ENCODE data around the gene NCBP1.
A peak's percentile ranks its signal among the peaks of the same experiment; 100 is the strongest.

The NCBP1 gene

GRCh38 chr9:97704345-97704677, 70.7 kb downstream of the NCBP1 start:
- Histone ChIP-seq H3K27ac (no peak overlapping the region), H3K9me3 (no peaks in the 10 kb centered on the region), H3K4me3 (ENCODE audit: low read depth in 1 of 2, low read length in 1 of 2) (no peak overlapping the region), H3K36me3 (no peaks in the 10 kb centered on the region), H3K4me1 (ENCODE audit: control insufficient read depth in 1 of 2, insufficient read depth in 1 of 2, low read depth in 1 of 2, low read length in 1 of 2) (no peaks in the 10 kb centered on the region), H3K27me3 (peaks cover 88% of the 10 kb centered on the region)
- TF ChIP-seq CTCF (IDR thresholded peaks at IDR 0.05), result no peak

GRCh38 chr9:97704851-97705250, 71.2 kb downstream of the NCBP1 start:
- Histone ChIP-seq H3K4me1 (ENCODE audit: control insufficient read depth in 1 of 2, insufficient read depth in 1 of 2, low read depth in 1 of 2, low read length in 1 of 2) (no peaks in the 10 kb centered on the region), H3K27ac (no peak overlapping the region), H3K9me3 (no peaks in the 10 kb centered on the region), H3K36me3 (no peaks in the 10 kb centered on the region), H3K4me3 (ENCODE audit: low read depth in 1 of 2, low read length in 1 of 2) (no peak overlapping the region), H3K27me3 (peaks cover 93% of the 10 kb centered on the region)
- TF ChIP-seq CTCF (IDR thresholded peaks at IDR 0.05), result no peak

GRCh38 chr9:97705354-97705950, 71.8 kb downstream of the NCBP1 start:
- Histone ChIP-seq H3K4me3 (ENCODE audit: low read depth in 1 of 2, low read length in 1 of 2) (no peak overlapping the region), H3K4me1 (ENCODE audit: control insufficient read depth in 1 of 2, insufficient read depth in 1 of 2, low read depth in 1 of 2, low read length in 1 of 2) (no peaks in the 10 kb centered on the region), H3K27me3 (peaks cover 93% of the 10 kb centered on the region), H3K27ac (no peak overlapping the region), H3K9me3 (no peaks in the 10 kb centered on the region), H3K36me3 (no peaks in the 10 kb centered on the region)
- TF ChIP-seq CTCF (IDR thresholded peaks at IDR 0.05), result no peak

GRCh38 chr9:97706246-97706645, 72.6 kb downstream of the NCBP1 start:
- TF ChIP-seq CTCF (IDR thresholded peaks at IDR 0.05), result no peak
- no peak overlapping the region for H3K27ac ChIP-seq
- no peak overlapping the region for H3K4me3 ChIP-seq (ENCODE audit: low read depth in 1 of 2, low read length in 1 of 2)
- peaks cover 0 to 5% of the 10 kb centered on the region in 2 experiments for H3K4me1 ChIP-seq (ENCODE audit: control insufficient read depth in 1 of 2, insufficient read depth in 1 of 2, low read depth in 1 of 2, low read length in 1 of 2)
- H3K9me3 ChIP-seq, result no peaks in the 10 kb centered on the region
- no peaks in the 10 kb centered on the region for H3K36me3 ChIP-seq
- peaks cover 91% of the 10 kb centered on the region for H3K27me3 ChIP-seq

- H3K27me3 ChIP-seq, result peaks cover 91% of the 10 kb centered on the region
- peak; percentile 85 for TF ChIP-seq CTCF (IDR thresholded peaks at IDR 0.05)
These were observed 77.0 kb downstream of the NCBP1 start for GRCh38 chr9:97710356-97711222.

More at GRCh38 chr9:97710356-97711222, 77.0 kb downstream of the NCBP1 start:
- H3K27ac ChIP-seq, result no peak overlapping the region
- no peaks in the 10 kb centered on the region for H3K36me3 ChIP-seq
- H3K9me3 ChIP-seq, result no peaks in the 10 kb centered on the region
- H3K4me1 ChIP-seq (ENCODE audit: control insufficient read depth in 1 of 2, insufficient read depth in 1 of 2, low read depth in 1 of 2, low read length in 1 of 2), result peaks cover 0 to 5% of the 10 kb centered on the region in 2 experiments
- no peak overlapping the region for H3K4me3 ChIP-seq (ENCODE audit: low read depth in 1 of 2, low read length in 1 of 2)
